GM19099 (cell line): ENCODE results near the gene ATRIP.

Source experiments
- POLR2A ChIP-seq: IDR thresholded peaks from 3 replicates; pipeline ENCODE4 v1.6.1; 2011; ENCODE audit warnings: low read depth; ENCODE audit not compliant: insufficient read length; ENCODE audit errors: extremely low read depth

Gene ATRIP

GRCh38 chr3:48464713-48465221 lies 18.2 kb downstream of the ATRIP start:
- no peak for TF ChIP-seq POLR2A

GRCh38 chr3:48465237-48465530 lies 18.6 kb downstream of the ATRIP start:
- no peak for TF ChIP-seq POLR2A

- TF ChIP-seq POLR2A: peak; percentile 98
Measured at GRCh38 chr3:48465531-48466378, 19.2 kb downstream of the ATRIP start.

- TF ChIP-seq POLR2A: no peak
Measured at GRCh38 chr3:48466386-48467109, 20.0 kb downstream of the ATRIP start.

GRCh38 chr3:48467110-48467454 lies 20.5 kb downstream of the ATRIP start:
- no peak for TF ChIP-seq POLR2A

GRCh38 chr3:48467473-48468267 lies 21.1 kb downstream of the ATRIP start:
- TF ChIP-seq POLR2A: no peak

GRCh38 chr3:48468329-48468731 lies 21.8 kb downstream of the ATRIP start:
- TF ChIP-seq POLR2A: no peak

GRCh38 chr3:48469046-48469915 lies 22.7 kb downstream of the ATRIP start:
- TF ChIP-seq POLR2A: no peak

GRCh38 chr3:48470286-48470685 lies 23.7 kb downstream of the ATRIP start:
- TF ChIP-seq POLR2A: no peak

- TF ChIP-seq POLR2A: no peak
Measured at GRCh38 chr3:48472673-48472922, 26.1 kb downstream of the ATRIP start.

- peak; percentile 91 for TF ChIP-seq POLR2A
Measured at GRCh38 chr3:48472923-48473616, 26.5 kb downstream of the ATRIP start.

- TF ChIP-seq POLR2A: no peak
Measured at GRCh38 chr3:48473617-48473952, 27.0 kb downstream of the ATRIP start.

GRCh38 chr3:48474619-48475018 lies 28.1 kb downstream of the ATRIP start:
- TF ChIP-seq POLR2A: no peak

- no peak for TF ChIP-seq POLR2A
Measured at GRCh38 chr3:48475188-48475587, 28.7 kb downstream of the ATRIP start.
